ENCODE results near the gene BRD2. TPM values are rescaled to one million over a fixed set of nuclear protein-coding genes. Genes with fewer than 3 reads are reported as not detected.

BRD2 gene
- total RNA-seq, 1 donor from 2014 or later: 140 TPM

DNA sequence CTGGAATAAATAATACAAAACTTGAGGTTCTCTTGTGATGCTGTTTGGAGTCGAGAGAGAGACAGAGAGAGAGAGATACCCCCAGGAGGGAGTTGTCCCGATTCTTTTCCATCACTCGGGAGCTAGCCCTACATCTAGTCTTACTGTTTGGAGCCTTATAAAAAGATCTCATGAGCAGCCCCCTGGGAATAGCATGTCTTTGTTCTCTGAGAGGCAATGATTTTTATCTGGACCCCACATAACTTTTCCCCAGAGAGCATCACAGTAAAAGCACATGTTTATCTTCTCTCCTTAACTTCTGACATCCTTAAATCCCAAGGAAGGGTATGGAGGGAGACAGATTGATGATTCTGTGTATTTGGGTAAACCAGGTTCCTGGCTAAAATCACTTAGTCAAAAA is 61.9 kb downstream of the BRD2 start:
- TF ChIP-seq, protein P1, sequence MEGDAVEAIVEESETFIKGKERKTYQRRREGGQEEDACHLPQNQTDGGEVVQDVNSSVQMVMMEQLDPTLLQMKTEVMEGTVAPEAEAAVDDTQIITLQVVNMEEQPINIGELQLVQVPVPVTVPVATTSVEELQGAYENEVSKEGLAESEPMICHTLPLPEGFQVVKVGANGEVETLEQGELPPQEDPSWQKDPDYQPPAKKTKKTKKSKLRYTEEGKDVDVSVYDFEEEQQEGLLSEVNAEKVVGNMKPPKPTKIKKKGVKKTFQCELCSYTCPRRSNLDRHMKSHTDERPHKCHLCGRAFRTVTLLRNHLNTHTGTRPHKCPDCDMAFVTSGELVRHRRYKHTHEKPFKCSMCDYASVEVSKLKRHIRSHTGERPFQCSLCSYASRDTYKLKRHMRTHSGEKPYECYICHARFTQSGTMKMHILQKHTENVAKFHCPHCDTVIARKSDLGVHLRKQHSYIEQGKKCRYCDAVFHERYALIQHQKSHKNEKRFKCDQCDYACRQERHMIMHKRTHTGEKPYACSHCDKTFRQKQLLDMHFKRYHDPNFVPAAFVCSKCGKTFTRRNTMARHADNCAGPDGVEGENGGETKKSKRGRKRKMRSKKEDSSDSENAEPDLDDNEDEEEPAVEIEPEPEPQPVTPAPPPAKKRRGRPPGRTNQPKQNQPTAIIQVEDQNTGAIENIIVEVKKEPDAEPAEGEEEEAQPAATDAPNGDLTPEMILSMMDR (IDR thresholded peaks at IDR 0.05): no peak
- Histone ChIP-seq H3K36me3 (no peaks in the 10 kb centered on the region), H3K27ac (peak overlapping the region; percentile 37 to 58), H3K4me1 (no peaks in the 10 kb centered on the region), H3K27me3 (no peaks in the 10 kb centered on the region), H3K9me3 (no peaks in the 10 kb centered on the region), H3K4me3 (no peak overlapping the region)
- intact Hi-C loops (cut with DNase I): no loop called here
- no peak for DNase-seq (ENCODE audit: low spot score in 2 of 2)

Other genes with a start within 250 kb of the BRD2 start
- gene HLA-DQA2, start 227.2 kb upstream of the BRD2 start, total RNA-seq: 2.2 TPM
- 0.53 TPM for gene HLA-DQB2, start 205.1 kb upstream of the BRD2 start, total RNA-seq
- gene HLA-DOB, start 151.6 kb upstream of the BRD2 start, total RNA-seq: not detected
- gene TAP2, start 129.9 kb upstream of the BRD2 start, total RNA-seq: 26.7 TPM
- 18.4 TPM for gene PSMB8, start 124.5 kb upstream of the BRD2 start, total RNA-seq
- gene TAP1, start 114.9 kb upstream of the BRD2 start, total RNA-seq: 51.2 TPM
- 42.8 TPM for gene PSMB9, start 114.4 kb upstream of the BRD2 start, total RNA-seq
- 26.8 TPM for gene HLA-DMB, start 27.6 kb upstream of the BRD2 start, total RNA-seq
- gene HLA-DMA, start 15.5 kb upstream of the BRD2 start, total RNA-seq: 28.0 TPM
- 358 TPM for gene HLA-DOA, start 41.0 kb downstream of the BRD2 start, total RNA-seq
- gene HLA-DPA1, start 105.1 kb downstream of the BRD2 start, total RNA-seq: 285 TPM
- gene HLA-DPB1, start 107.4 kb downstream of the BRD2 start, total RNA-seq: 72.7 TPM
- 0.11 TPM for gene COL11A2, start 223.9 kb downstream of the BRD2 start, total RNA-seq
- 21.6 TPM for gene RXRB, start 232.1 kb downstream of the BRD2 start, total RNA-seq
- 59.7 TPM for gene SLC39A7, start 232.3 kb downstream of the BRD2 start, total RNA-seq
- gene HSD17B8, start 236.1 kb downstream of the BRD2 start, total RNA-seq: not detected
- gene RING1, start 239.9 kb downstream of the BRD2 start, total RNA-seq: 28.5 TPM